ENCODE data around the gene SRSF3. TPM values are rescaled to one million over a fixed set of nuclear protein-coding genes. Genes with fewer than 3 reads are reported as not detected.

Gene SRSF3
- polyA plus RNA-seq, 1 donor from 2014 or later, result 393 TPM

GRCh38 chr6:36556281-36556680 is 37.9 kb upstream of the SRSF3 start:
- Histone ChIP-seq H3K79me2 (replicated peaks; ENCODE audit: insufficient read depth, low read length) (no peaks in the 10 kb centered on the region), H3K27me3 (ENCODE audit: insufficient read depth, low read depth, low read length) (no peaks in the 10 kb centered on the region), H3K27ac (ENCODE audit: low read length) (no peak overlapping the region), H4K20me1 (ENCODE audit: insufficient read depth) (no peaks in the 10 kb centered on the region), H3K4me3 (ENCODE audit: low read length) (no peak overlapping the region), H2AFZ (ENCODE audit: low read depth, low read length) (no peak overlapping the region), H3F3A (ENCODE audit: insufficient read depth, low read length, poor library complexity, severe bottlenecking) (no peaks in the 10 kb centered on the region), H3K9me2 (ENCODE audit: insufficient read depth, low read length) (no peaks in the 10 kb centered on the region), H3K36me3 (ENCODE audit: insufficient read depth, low read length) (no peaks in the 10 kb centered on the region), H3K9ac (ENCODE audit: low read length) (no peak overlapping the region), H3K9me3 (ENCODE audit: low read length) (no peaks in the 10 kb centered on the region), H3K4me2 (ENCODE audit: low read length) (no peak overlapping the region)
- TF ChIP-seq EP300 (conservative IDR thresholded peaks at IDR 0.05; ENCODE audit: poor library complexity, severe bottlenecking) (no peak), RAD21 (conservative IDR thresholded peaks at IDR 0.05) (no peak), CTCF (IDR thresholded peaks at IDR 0.05; ENCODE audit: poor library complexity, severe bottlenecking) (no peak), POLR2AphosphoS5 (IDR thresholded peaks at IDR 0.05) (no peak), MXI1 (conservative IDR thresholded peaks at IDR 0.05; ENCODE audit: poor library complexity, severe bottlenecking) (no peak), SMC3 (conservative IDR thresholded peaks at IDR 0.05; ENCODE audit: poor library complexity) (no peak), REST (IDR thresholded peaks at IDR 0.05; ENCODE audit: borderline replicate concordance) (no peak), EZH2 (IDR thresholded peaks at IDR 0.05; ENCODE audit: borderline replicate concordance, insufficient read depth, low read length, poor library complexity, severe bottlenecking) (no peak), TAF1 (IDR thresholded peaks at IDR 0.05; ENCODE audit: low read depth) (no peak)

DNA sequence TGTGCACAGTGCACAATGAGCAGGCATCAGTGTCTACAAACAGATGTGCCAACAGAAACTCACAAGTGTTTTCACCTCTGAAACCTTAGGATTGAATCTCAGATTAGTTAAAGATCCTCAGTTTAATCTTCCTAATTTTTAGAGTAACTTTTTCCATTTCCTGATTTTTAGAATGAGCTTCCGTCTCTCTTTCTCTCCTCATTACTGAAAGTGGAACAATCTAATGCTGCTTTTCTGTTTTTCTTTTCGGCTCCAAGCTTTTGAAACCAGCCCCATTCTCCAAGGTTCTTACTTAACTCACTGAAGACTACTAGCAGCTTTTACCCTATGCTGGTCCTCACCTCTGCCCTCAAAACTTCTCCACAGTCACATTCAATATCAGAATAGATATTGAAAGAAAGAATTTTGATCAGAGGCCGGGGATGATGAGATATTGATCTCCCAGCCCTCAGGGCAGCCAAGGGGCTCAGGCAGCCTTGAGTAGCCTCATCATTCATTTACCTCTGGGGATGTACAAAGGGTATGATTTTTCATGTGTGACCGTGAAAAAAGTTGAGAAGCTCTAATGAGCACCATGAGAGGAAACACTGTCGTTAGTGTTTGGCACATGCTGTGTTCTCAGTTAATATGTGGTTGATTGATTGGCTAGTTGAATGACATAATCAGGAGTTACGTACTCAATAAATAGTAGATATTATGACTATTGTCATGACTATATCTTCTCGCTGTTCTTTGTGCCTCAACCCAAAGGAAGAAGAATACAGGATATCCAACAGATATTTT is 35.0 kb upstream of the SRSF3 start:
- Histone ChIP-seq H3K79me2 (replicated peaks; ENCODE audit: insufficient read depth, low read length) (no peaks in the 10 kb centered on the region), H3K27me3 (ENCODE audit: insufficient read depth, low read depth, low read length) (no peaks in the 10 kb centered on the region), H3K9ac (ENCODE audit: low read length) (no peak overlapping the region), H3K9me3 (ENCODE audit: low read length) (no peaks in the 10 kb centered on the region), H3K4me3 (ENCODE audit: low read length) (no peak overlapping the region), H3K9me2 (ENCODE audit: insufficient read depth, low read length) (no peaks in the 10 kb centered on the region), H4K20me1 (ENCODE audit: insufficient read depth) (no peaks in the 10 kb centered on the region), H3F3A (ENCODE audit: insufficient read depth, low read length, poor library complexity, severe bottlenecking) (no peaks in the 10 kb centered on the region), H3K36me3 (ENCODE audit: insufficient read depth, low read length) (no peaks in the 10 kb centered on the region), H3K27ac (ENCODE audit: low read length) (no peak overlapping the region), H3K4me2 (ENCODE audit: low read length) (no peak overlapping the region), H2AFZ (ENCODE audit: low read depth, low read length) (no peak overlapping the region)
- TF ChIP-seq RAD21 (conservative IDR thresholded peaks at IDR 0.05), result no peak
- no peak for TF ChIP-seq EZH2 (IDR thresholded peaks at IDR 0.05; ENCODE audit: borderline replicate concordance, insufficient read depth, low read length, poor library complexity, severe bottlenecking)
- TF ChIP-seq REST (IDR thresholded peaks at IDR 0.05; ENCODE audit: borderline replicate concordance), result no peak
- no peak for TF ChIP-seq MXI1 (conservative IDR thresholded peaks at IDR 0.05; ENCODE audit: poor library complexity, severe bottlenecking)
- TF ChIP-seq SMC3 (conservative IDR thresholded peaks at IDR 0.05; ENCODE audit: poor library complexity), result no peak
- no peak for TF ChIP-seq TAF1 (IDR thresholded peaks at IDR 0.05; ENCODE audit: low read depth)
- no peak for TF ChIP-seq CTCF (IDR thresholded peaks at IDR 0.05; ENCODE audit: poor library complexity, severe bottlenecking)
- no peak for TF ChIP-seq EP300 (conservative IDR thresholded peaks at IDR 0.05; ENCODE audit: poor library complexity, severe bottlenecking)
- TF ChIP-seq POLR2AphosphoS5 (IDR thresholded peaks at IDR 0.05), result no peak
